Panc1 (cell line): ENCODE data around the gene CAPN10. TPM values are rescaled to one million over a fixed set of nuclear protein-coding genes. Genes with fewer than 3 reads are reported as not detected.

Source experiments
- ATAC-seq: fragments of 200-7000 bp; cut with Tn5 transposase; 2 replicates; pipeline ENCODE4 v1.9.1; 2020; ENCODE audit warnings: mild to moderate bottlenecking, moderate library complexity
- BruUV-seq: library from RNA; stranded (reverse); fragments of 400-500 nt; replicated peaks from 2 replicates; lab custom pipeline; 2021; lab: Mats Ljungman, UMichigan
- CTCF ChIA-PET: fragments of 300-600 bp; sonication (Branson Sonifier 250); formaldehyde crosslinking; loops from one replicate; lab custom pipeline; 2022; ENCODE audit warnings: antibody characterized with exemption; lab: Charles Lee
- POLR2A ChIA-PET: fragments of 300-600 bp; sonication (Branson Sonifier 250); formaldehyde crosslinking; loops from one replicate; lab custom pipeline; 2022; ENCODE audit warnings: antibody characterized with exemption; lab: Charles Lee
- DNase-seq: peaks from one replicate; pipeline ENCODE4 v3.0.0-alpha.2; 2010; ENCODE audit warnings: low read depth, low spot score
- H3K27ac ChIP-seq: 2 replicates; pipeline ENCODE4 v1.5.1; 2011; ENCODE audit warnings: mild to moderate bottlenecking, low read length, inconsistent platforms
- H3K27me3 ChIP-seq: fragments of 200-500 bp; sonication (Bioruptor generic); 2 replicates; pipeline ENCODE4 v1.6.0; 2014; ENCODE audit warnings: low read length, inconsistent platforms; ENCODE audit not compliant: control insufficient read depth, insufficient read depth
- H3K36me3 ChIP-seq: fragments of 200-500 bp; sonication (Bioruptor generic); 2 replicates; pipeline ENCODE4 v1.5.1; 2014; ENCODE audit warnings: inconsistent platforms, mild to moderate bottlenecking, low read length, moderate library complexity; ENCODE audit not compliant: control insufficient read depth, insufficient read depth
- H3K4me1 ChIP-seq: 2 replicates; pipeline ENCODE4 v1.5.1; 2011; ENCODE audit warnings: inconsistent platforms, mild to moderate bottlenecking, low read length, moderate library complexity; ENCODE audit not compliant: control insufficient read depth, insufficient read depth
- H3K4me3 ChIP-seq, 2 experiments: 2 replicates each; pipeline ENCODE4 v1.5.1; 2011 to 2012; ENCODE audit warnings: low read depth in 2 of 2, low read length in 2 of 2, mild to moderate bottlenecking in 2 of 2, inconsistent platforms in 1 of 2, moderate library complexity in 1 of 2
- H3K9me3 ChIP-seq: fragments of 200-500 bp; sonication (Bioruptor generic); 2 replicates; pipeline ENCODE4 v1.5.1; 2014; ENCODE audit warnings: low read depth, mild to moderate bottlenecking, inconsistent platforms, low read length, moderate library complexity; ENCODE audit not compliant: control insufficient read depth, insufficient read depth
- CTCF ChIP-seq: fragments of 450-650 bp; IDR thresholded peaks from 2 replicates; pipeline ENCODE4 v1.5.1; 2017; ENCODE audit warnings: mild to moderate bottlenecking
- POLR2AphosphoS5 ChIP-seq: IDR thresholded peaks from 2 replicates; pipeline ENCODE4 v1.6.1; 2012; ENCODE audit warnings: mild to moderate bottlenecking, low read depth, low read length, moderate library complexity
- REST ChIP-seq, 2 experiments: IDR thresholded peaks; 2 replicates each; pipeline ENCODE4 v1.6.1; 2011 to 2012; ENCODE audit warnings: low read depth in 2 of 2, control low read depth in 1 of 2, low read length in 1 of 2, mild to moderate bottlenecking in 1 of 2, moderate library complexity in 1 of 2; ENCODE audit not compliant: insufficient read depth in 1 of 2
- SIN3A ChIP-seq: IDR thresholded peaks from 2 replicates; pipeline ENCODE4 v1.6.1; 2012; ENCODE audit warnings: low read depth, mild to moderate bottlenecking, low read length, moderate library complexity, borderline replicate concordance; ENCODE audit not compliant: insufficient read depth
- TCF7L2 ChIP-seq: IDR thresholded peaks from 2 replicates; pipeline ENCODE4 v1.6.1; 2011; ENCODE audit warnings: mild to moderate bottlenecking, low read depth, low read length, inconsistent platforms
- in situ Hi-C: cut with HindIII; loops from 2 replicates; pipeline ENCODE4 v1.10.0; 2016; ENCODE audit warnings: low sequenced_read_pairs, low pct_unique_long_range_greater_than_20kb
- intact Hi-C: fragments of 100-400 bp; cut with micrococcal nuclease; formaldehyde crosslinking; loops from one replicate; pipeline ENCODE4 v1.10.0; 2022; ENCODE audit not compliant: unreplicated experiment
- total RNA-seq: library from RNA; stranded (reverse); gene quantifications from one replicate; pipeline ENCODE4 v1.2.1, GENCODE V29; 2021; ENCODE audit not compliant: unreplicated experiment

CAPN10 gene
- total RNA-seq, 1 experiment from 2014 or later, result 38.6 TPM

GRCh38 chr2:240570531-240571313 lies 15.8 kb upstream of the CAPN10 start:
- no peak for ATAC-seq
- no peak for DNase-seq
- BruUV-seq, result no TSS peak
- ChIA-PET POLR2A (no interaction called here), CTCF (no interaction called here)
- intact Hi-C loops (no loop called here), in situ Hi-C loops (no loop called here)
- Histone ChIP-seq H3K36me3 (no peaks in the 10 kb centered on the region), H3K27me3 (no peaks in the 10 kb centered on the region), H3K27ac (no peak overlapping the region), H3K4me1 (peaks cover 24% of the 10 kb centered on the region), H3K9me3 (no peaks in the 10 kb centered on the region), H3K4me3 (no peak overlapping the region)
- no peak for TF ChIP-seq REST (IDR thresholded peaks at IDR 0.05; ENCODE audit: insufficient read depth in 1 of 2, low read depth in 2 of 2, low read length in 1 of 2)
- no peak for TF ChIP-seq TCF7L2
- no peak for TF ChIP-seq CTCF
- no peak for TF ChIP-seq SIN3A
- no peak for TF ChIP-seq POLR2AphosphoS5

DNA sequence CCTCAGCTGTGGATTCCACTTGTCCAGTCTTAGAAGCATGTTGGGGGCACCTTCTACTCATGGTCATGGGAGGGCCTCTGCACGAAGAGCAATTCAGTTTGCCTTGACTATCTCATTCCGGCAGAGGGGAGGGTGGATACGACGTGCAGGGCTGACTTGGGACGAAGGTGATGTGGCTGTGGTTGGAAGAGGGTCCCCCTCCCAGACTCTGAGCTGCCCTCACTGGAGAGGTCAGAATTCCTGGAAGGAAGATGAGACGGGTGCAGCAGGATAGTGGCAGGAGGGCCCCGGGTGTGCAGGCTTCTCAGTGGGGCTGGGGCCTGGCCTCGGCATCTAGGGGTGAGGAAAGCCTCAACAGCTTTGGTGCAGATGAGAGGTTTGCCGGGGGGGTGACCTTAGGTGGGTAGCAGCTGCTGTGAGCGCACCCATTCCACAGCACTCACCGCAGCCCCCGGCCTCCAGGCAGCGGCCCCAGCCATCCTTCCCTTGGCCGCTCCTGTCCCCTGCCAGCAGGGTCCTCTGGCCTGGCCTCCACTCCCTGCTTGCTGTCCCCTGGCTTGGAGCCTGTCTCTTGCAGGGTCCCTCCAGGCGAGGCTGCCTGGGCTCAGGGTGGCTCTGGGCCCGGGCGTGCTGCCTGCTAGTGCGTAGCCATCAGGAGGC lies 15.1 kb upstream of the CAPN10 start:
- DNase-seq (no peak), ATAC-seq (no peak)
- Histone ChIP-seq H3K27ac (no peak overlapping the region), H3K27me3 (no peaks in the 10 kb centered on the region), H3K4me3 (no peak overlapping the region), H3K36me3 (no peaks in the 10 kb centered on the region), H3K4me1 (peaks cover 19% of the 10 kb centered on the region), H3K9me3 (no peaks in the 10 kb centered on the region)
- in situ Hi-C loops, result no loop called here
- intact Hi-C loops, result no loop called here
- ChIA-PET POLR2A (no interaction called here), CTCF (no interaction called here)
- TF ChIP-seq REST (IDR thresholded peaks at IDR 0.05; ENCODE audit: insufficient read depth in 1 of 2, low read depth in 2 of 2, low read length in 1 of 2) (no peak), SIN3A (no peak), CTCF (no peak), POLR2AphosphoS5 (no peak), TCF7L2 (no peak)
- TSS peak; percentile 67 for BruUV-seq
